GM18867 (cell line): Measurements from ENCODE around the gene ICA1.
A peak's percentile ranks its signal among the peaks of the same experiment; 100 is the strongest.
"Not testable (repeated sequence)": the region's sequence is repeated elsewhere in the genome, so short reads cannot be mapped to it uniquely, and the experiment has no call there.

ENCODE experiments used
- ATAC-seq: cut with Tn5 transposase; IDR thresholded peaks from one replicate; pipeline ENCODE4 v1.9.1; 2021; ENCODE audit warnings: mild to moderate bottlenecking, moderate library complexity; ENCODE audit not compliant: unreplicated experiment

The ICA1 gene

GRCh38 chr7:8261711-8262695 is at the start of gene ICA1:
ICA1 (minus strand) TSS chr7:8262167; CDS start chr7:8235926, 26,241 bp downstream.
- ATAC-seq: peak; percentile 76

- no peak for ATAC-seq
Measured at GRCh38 chr7:8310876-8311275, 48.9 kb upstream of the ICA1 start.

GRCh38 chr7:8305625-8306388 is 43.8 kb upstream of the ICA1 start:
- ATAC-seq: no peak

- no peak for ATAC-seq
Measured at GRCh38 chr7:8305104-8305503, 43.1 kb upstream of the ICA1 start.

GRCh38 chr7:8303904-8304528 is 42.0 kb upstream of the ICA1 start:
- ATAC-seq: no peak

GRCh38 chr7:8297023-8297422 is 35.1 kb upstream of the ICA1 start:
- not testable (repeated sequence) for ATAC-seq

- ATAC-seq: peak; percentile 23
Measured at GRCh38 chr7:8296362-8296659, 34.3 kb upstream of the ICA1 start.

- peak; percentile 99 for ATAC-seq
Measured at GRCh38 chr7:8295638-8296361, 33.8 kb upstream of the ICA1 start.

- no peak for ATAC-seq
Measured at GRCh38 chr7:8291397-8292141, 29.6 kb upstream of the ICA1 start.

GRCh38 chr7:8290645-8291308 is 28.8 kb upstream of the ICA1 start:
- ATAC-seq: no peak

GRCh38 chr7:8286118-8286517 is 24.2 kb upstream of the ICA1 start:
- no peak for ATAC-seq

GRCh38 chr7:8285155-8285554 is 23.2 kb upstream of the ICA1 start:
- ATAC-seq: no peak

- no peak for ATAC-seq
Measured at GRCh38 chr7:8284606-8285005, 22.6 kb upstream of the ICA1 start.

- no peak for ATAC-seq
Measured at GRCh38 chr7:8283968-8284367, 22.0 kb upstream of the ICA1 start.

GRCh38 chr7:8282871-8283270 is 20.9 kb upstream of the ICA1 start:
- ATAC-seq: no peak

- no peak for ATAC-seq
Measured at GRCh38 chr7:8282162-8282561, 20.2 kb upstream of the ICA1 start.

GRCh38 chr7:8278183-8278582 is 16.2 kb upstream of the ICA1 start:
- ATAC-seq: no peak

- no peak for ATAC-seq
Measured at GRCh38 chr7:8277394-8277982, 15.5 kb upstream of the ICA1 start.

GRCh38 chr7:8274589-8274988 is 12.6 kb upstream of the ICA1 start:
- no peak for ATAC-seq
